Measurements from ENCODE around the gene ELAVL1. TPM values are rescaled to one million over a fixed set of nuclear protein-coding genes. Genes with fewer than 3 reads are reported as not detected.

The ELAVL1 gene
- total and polyA plus RNA-seq, 2 of the 13 experiments (the other 11 are each of a cell fraction or from before 2014, with no cell fraction given) = 27.9 to 38.4 TPM

DNA sequence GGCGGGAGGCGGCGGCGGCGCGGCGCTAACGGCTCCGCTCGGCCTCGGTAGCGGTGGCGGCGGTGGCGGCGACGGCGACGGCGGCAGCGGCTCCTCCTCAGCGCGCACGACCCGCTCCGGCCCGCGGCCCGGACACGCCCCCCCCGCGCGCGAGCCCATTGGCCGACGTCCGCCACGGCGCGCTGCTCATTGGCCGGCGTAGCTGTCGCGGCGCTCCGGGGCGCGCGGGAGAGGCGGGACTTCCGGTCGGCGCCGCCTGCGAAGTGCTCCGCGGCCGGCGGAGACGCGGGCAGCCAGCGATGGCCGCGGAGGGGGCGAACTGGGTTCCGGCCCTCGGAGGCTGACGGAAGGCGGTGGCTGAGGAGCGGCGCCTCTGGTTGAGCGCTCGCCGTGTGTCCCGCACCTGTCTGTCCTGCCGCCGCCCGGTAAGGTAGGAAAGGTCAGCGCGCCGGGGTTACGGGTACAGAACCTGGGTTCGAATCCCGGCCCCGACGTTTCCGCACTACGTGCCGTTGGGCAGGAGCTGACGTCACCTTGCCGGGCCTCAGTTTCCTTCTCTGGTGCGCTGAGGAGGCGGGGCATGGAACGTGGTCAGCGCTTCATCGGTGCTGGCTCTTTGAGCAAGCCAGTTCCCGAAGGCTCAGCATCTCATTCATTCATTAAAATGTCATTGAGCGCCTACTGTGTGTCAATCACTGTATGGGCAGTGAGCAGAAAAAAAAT lies at the start of gene ELAVL1 (continued):
- TF ChIP-seq, protein P1, sequence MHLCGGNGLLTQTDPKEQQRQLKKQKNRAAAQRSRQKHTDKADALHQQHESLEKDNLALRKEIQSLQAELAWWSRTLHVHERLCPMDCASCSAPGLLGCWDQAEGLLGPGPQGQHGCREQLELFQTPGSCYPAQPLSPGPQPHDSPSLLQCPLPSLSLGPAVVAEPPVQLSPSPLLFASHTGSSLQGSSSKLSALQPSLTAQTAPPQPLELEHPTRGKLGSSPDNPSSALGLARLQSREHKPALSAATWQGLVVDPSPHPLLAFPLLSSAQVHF (CRISPR knock-in tag; IDR thresholded peaks at IDR 0.05) = no peak
- TF ChIP-seq SPEN (CRISPR knock-in tag; IDR thresholded peaks at IDR 0.05; ENCODE audit: low read depth) = peak; percentile 70; the same call in 1 of the 2 replicates
- TF ChIP-seq ESRRA (CRISPR knock-in tag; IDR thresholded peaks at IDR 0.05; ENCODE audit: low read depth) = peak; percentile 60
- peak; percentile 78 for TF ChIP-seq ZNF772 (CRISPR knock-in tag; IDR thresholded peaks at IDR 0.05)
- peak; percentile 63; the same call in 1 of the 2 replicates for TF ChIP-seq ATF7-NPFF (CRISPR knock-in tag; IDR thresholded peaks at IDR 0.05; ENCODE audit: low read depth)
- TF ChIP-seq ZNF232 (CRISPR knock-in tag; IDR thresholded peaks at IDR 0.05; ENCODE audit: borderline replicate concordance) = peak; percentile 29; the same call in 1 of the 2 replicates
- TF ChIP-seq ZNF225 (CRISPR knock-in tag; IDR thresholded peaks at IDR 0.05) = no peak
- TF ChIP-seq MAF1 (CRISPR knock-in tag; IDR thresholded peaks at IDR 0.05; ENCODE audit: borderline replicate concordance) = no peak
- TF ChIP-seq FOXK2 (IDR thresholded peaks at IDR 0.05) = no peak
- peak; percentile 38; the same call in 1 of the 3 replicates for TF ChIP-seq MXI1 (IDR thresholded peaks at IDR 0.05; ENCODE audit: borderline replicate concordance, low read depth, low read length)
- TF ChIP-seq ZBTB8A (CRISPR knock-in tag; IDR thresholded peaks at IDR 0.05; ENCODE audit: borderline replicate concordance, low read depth) = no peak
- TF ChIP-seq, protein P2, sequence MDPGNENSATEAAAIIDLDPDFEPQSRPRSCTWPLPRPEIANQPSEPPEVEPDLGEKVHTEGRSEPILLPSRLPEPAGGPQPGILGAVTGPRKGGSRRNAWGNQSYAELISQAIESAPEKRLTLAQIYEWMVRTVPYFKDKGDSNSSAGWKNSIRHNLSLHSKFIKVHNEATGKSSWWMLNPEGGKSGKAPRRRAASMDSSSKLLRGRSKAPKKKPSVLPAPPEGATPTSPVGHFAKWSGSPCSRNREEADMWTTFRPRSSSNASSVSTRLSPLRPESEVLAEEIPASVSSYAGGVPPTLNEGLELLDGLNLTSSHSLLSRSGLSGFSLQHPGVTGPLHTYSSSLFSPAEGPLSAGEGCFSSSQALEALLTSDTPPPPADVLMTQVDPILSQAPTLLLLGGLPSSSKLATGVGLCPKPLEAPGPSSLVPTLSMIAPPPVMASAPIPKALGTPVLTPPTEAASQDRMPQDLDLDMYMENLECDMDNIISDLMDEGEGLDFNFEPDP (CRISPR knock-in tag; conservative IDR thresholded peaks at IDR 0.05) = no peak
- TF ChIP-seq CBX1 (IDR thresholded peaks at IDR 0.05; ENCODE audit: low read depth) = no peak
- TF ChIP-seq, protein P3, sequence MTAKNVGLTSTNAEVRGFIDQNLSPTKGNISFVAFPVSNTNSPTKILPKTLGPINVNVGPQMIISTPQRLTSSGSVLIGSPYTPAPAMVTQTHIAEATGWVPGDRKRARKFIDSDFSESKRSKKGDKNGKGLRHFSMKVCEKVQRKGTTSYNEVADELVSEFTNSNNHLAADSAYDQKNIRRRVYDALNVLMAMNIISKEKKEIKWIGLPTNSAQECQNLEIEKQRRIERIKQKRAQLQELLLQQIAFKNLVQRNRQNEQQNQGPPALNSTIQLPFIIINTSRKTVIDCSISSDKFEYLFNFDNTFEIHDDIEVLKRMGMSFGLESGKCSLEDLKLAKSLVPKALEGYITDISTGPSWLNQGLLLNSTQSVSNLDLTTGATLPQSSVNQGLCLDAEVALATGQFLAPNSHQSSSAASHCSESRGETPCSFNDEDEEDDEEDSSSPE (CRISPR knock-in tag; IDR thresholded peaks at IDR 0.05) = peak; percentile 57; the same call in 1 of the 2 replicates
- peak; percentile 61 for TF ChIP-seq PHF20 (CRISPR knock-in tag; IDR thresholded peaks at IDR 0.05)
- no peak for TF ChIP-seq ZKSCAN5 (CRISPR knock-in tag; IDR thresholded peaks at IDR 0.05)
- TF ChIP-seq SP1 (IDR thresholded peaks at IDR 0.05) = no peak
- no peak for TF ChIP-seq SP1 (CRISPR knock-in tag; IDR thresholded peaks at IDR 0.05)
- TF ChIP-seq IRF2 (CRISPR knock-in tag; IDR thresholded peaks at IDR 0.05) = no peak
- TF ChIP-seq NFYC (CRISPR knock-in tag; IDR thresholded peaks at IDR 0.05) = peak; percentile 83
- TF ChIP-seq, protein P4, sequence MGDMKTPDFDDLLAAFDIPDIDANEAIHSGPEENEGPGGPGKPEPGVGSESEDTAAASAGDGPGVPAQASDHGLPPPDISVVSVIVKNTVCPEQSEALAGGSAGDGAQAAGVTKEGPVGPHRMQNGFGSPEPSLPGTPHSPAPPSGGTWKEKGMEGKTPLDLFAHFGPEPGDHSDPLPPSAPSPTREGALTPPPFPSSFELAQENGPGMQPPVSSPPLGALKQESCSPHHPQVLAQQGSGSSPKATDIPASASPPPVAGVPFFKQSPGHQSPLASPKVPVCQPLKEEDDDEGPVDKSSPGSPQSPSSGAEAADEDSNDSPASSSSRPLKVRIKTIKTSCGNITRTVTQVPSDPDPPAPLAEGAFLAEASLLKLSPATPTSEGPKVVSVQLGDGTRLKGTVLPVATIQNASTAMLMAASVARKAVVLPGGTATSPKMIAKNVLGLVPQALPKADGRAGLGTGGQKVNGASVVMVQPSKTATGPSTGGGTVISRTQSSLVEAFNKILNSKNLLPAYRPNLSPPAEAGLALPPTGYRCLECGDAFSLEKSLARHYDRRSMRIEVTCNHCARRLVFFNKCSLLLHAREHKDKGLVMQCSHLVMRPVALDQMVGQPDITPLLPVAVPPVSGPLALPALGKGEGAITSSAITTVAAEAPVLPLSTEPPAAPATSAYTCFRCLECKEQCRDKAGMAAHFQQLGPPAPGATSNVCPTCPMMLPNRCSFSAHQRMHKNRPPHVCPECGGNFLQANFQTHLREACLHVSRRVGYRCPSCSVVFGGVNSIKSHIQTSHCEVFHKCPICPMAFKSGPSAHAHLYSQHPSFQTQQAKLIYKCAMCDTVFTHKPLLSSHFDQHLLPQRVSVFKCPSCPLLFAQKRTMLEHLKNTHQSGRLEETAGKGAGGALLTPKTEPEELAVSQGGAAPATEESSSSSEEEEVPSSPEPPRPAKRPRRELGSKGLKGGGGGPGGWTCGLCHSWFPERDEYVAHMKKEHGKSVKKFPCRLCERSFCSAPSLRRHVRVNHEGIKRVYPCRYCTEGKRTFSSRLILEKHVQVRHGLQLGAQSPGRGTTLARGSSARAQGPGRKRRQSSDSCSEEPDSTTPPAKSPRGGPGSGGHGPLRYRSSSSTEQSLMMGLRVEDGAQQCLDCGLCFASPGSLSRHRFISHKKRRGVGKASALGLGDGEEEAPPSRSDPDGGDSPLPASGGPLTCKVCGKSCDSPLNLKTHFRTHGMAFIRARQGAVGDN (CRISPR knock-in tag; IDR thresholded peaks at IDR 0.05) = peak; percentile 74
- 0 out of 2 replicates have a peak, but pooled peaks have one; percentile 21 for TF ChIP-seq POGZ (CRISPR knock-in tag; IDR thresholded peaks at IDR 0.05)
- TF ChIP-seq ZNF749 (CRISPR knock-in tag; IDR thresholded peaks at IDR 0.05; ENCODE audit: borderline replicate concordance) = no peak
